Retinal pigment epithelial cell (primary cell): ENCODE results near the gene SMAD7.

ENCODE experiments used
- DNase-seq: peaks from one replicate; pipeline ENCODE4 v3.0.0-alpha.2; 2010; ENCODE audit warnings: low read depth
- H3K4me3 ChIP-seq: 2 replicates; pipeline ENCODE4 v1.5.1; 2011; ENCODE audit warnings: mild to moderate bottlenecking, low read length, control low read depth, moderate library complexity
- CTCF ChIP-seq: conservative IDR thresholded peaks from 2 replicates; pipeline ENCODE4 v1.5.1; 2011; ENCODE audit warnings: low read depth, low read length, control low read depth, inconsistent platforms

Gene SMAD7

GRCh38 chr18:48896875-48897511 lies 53.8 kb downstream of the SMAD7 start:
- peak; percentile 46 for TF ChIP-seq CTCF
- H3K4me3 ChIP-seq: no peak overlapping the region
- DNase-seq: no peak

- TF ChIP-seq CTCF: no peak
- DNase-seq: no peak
- no peak overlapping the region for H3K4me3 ChIP-seq
Measured at GRCh38 chr18:48896326-48896874, 54.4 kb downstream of the SMAD7 start.

GRCh38 chr18:48894799-48895346 lies 55.9 kb downstream of the SMAD7 start:
- DNase-seq: no peak
- no peak for TF ChIP-seq CTCF
- no peak overlapping the region for H3K4me3 ChIP-seq

- TF ChIP-seq CTCF: no peak
- no peak for DNase-seq
- no peak overlapping the region for H3K4me3 ChIP-seq
Measured at GRCh38 chr18:48893608-48894600, 56.9 kb downstream of the SMAD7 start.

- no peak for DNase-seq
- no peak overlapping the region for H3K4me3 ChIP-seq
- no peak for TF ChIP-seq CTCF
Measured at GRCh38 chr18:48893061-48893607, 57.6 kb downstream of the SMAD7 start.

- H3K4me3 ChIP-seq: no peak overlapping the region
- no peak for TF ChIP-seq CTCF
- no peak for DNase-seq
Measured at GRCh38 chr18:48892146-48892855, 58.5 kb downstream of the SMAD7 start.
